ENCODE results near the gene DENND1A.

DNA sequence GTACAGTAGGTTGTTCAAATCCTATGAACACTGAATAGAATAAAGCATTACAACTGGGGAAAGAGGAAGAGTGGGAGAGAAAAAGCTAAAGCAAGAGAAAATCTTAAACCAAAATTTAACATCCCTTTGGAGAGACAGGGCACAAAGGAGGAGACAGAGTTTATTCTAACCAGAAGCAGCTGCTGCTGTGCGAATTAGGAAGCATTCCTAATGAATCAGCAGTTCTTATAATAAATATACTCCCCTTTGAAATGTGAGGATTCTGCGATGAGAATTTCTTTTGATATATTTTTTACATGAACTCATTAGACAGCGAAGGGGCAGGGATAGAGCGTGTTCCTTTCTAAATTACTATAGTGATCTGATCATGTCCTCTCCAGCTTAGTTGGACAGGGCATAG is 233.4 kb downstream of the DENND1A start:
- TF ChIP-seq POLR2AphosphoS5 (IDR thresholded peaks at IDR 0.05; ENCODE audit: borderline replicate concordance, low read depth, low read length) (no peak), EZH2 (IDR thresholded peaks at IDR 0.05) (no peak)
